Chondrocyte (in vitro differentiated cells): ENCODE data around the gene IKZF1. TPM values are rescaled to one million over a fixed set of nuclear protein-coding genes. Genes with fewer than 3 reads are reported as not detected.

Experiments used
- DNase-seq: peaks from one replicate; pipeline ENCODE4 v3.0.0; 2021; ENCODE audit warnings: mixed read lengths, low spot score
- H3K27ac Mint-ChIP-seq: one replicate; pipeline ENCODE4 v1.8.0; 2021; ENCODE audit warnings: mild to moderate bottlenecking, moderate library complexity, mixed read lengths; ENCODE audit not compliant: unreplicated experiment
- H3K27me3 Mint-ChIP-seq: 2 replicates; pipeline ENCODE4 v1.8.0; 2021; ENCODE audit warnings: low read depth, mixed read lengths
- H3K36me3 Mint-ChIP-seq: 2 replicates; pipeline ENCODE4 v1.8.0; 2021; ENCODE audit warnings: low read depth, mixed read lengths
- H3K4me1 Mint-ChIP-seq: 2 replicates; pipeline ENCODE4 v1.8.0; 2021; ENCODE audit warnings: low read depth, mild to moderate bottlenecking, mixed read lengths
- H3K4me3 Mint-ChIP-seq: one replicate; pipeline ENCODE4 v1.8.0; 2021; ENCODE audit warnings: mild to moderate bottlenecking, moderate library complexity, mixed read lengths; ENCODE audit not compliant: unreplicated experiment
- H3K9me3 Mint-ChIP-seq: 2 replicates; pipeline ENCODE4 v1.8.0; 2021; ENCODE audit warnings: low read depth, mixed read lengths
- CTCF ChIP-seq: fragments of 200-600 bp; sonication (generic); IDR thresholded peaks from 2 replicates; pipeline ENCODE4 v1.5.0; 2021; ENCODE audit warnings: antibody characterized with exemption, mild to moderate bottlenecking, moderate library complexity
- total RNA-seq: library from RNA; stranded (reverse); gene quantifications from 3 replicates; pipeline ENCODE4 v1.2.1, GENCODE V29; 2021

The IKZF1 gene
- total RNA-seq, 1 donor from 2014 or later = not detected

GRCh38 chr7:50353201-50353600, 48.7 kb downstream of the IKZF1 start:
- no peak overlapping the region for H3K27ac Mint-ChIP-seq
- no peaks in the 10 kb centered on the region for H3K36me3 Mint-ChIP-seq
- H3K27me3 Mint-ChIP-seq = peaks cover 50% of the 10 kb centered on the region
- no peaks in the 10 kb centered on the region for H3K4me1 Mint-ChIP-seq
- no peak for TF ChIP-seq CTCF
- no peak for DNase-seq
- no peak overlapping the region for H3K4me3 Mint-ChIP-seq
- no peaks in the 10 kb centered on the region for H3K9me3 Mint-ChIP-seq

- H3K4me3 Mint-ChIP-seq = no peak overlapping the region
- TF ChIP-seq CTCF = no peak
- H3K4me1 Mint-ChIP-seq = no peaks in the 10 kb centered on the region
- H3K27me3 Mint-ChIP-seq = peaks cover 50% of the 10 kb centered on the region
- no peak overlapping the region for H3K27ac Mint-ChIP-seq
- no peaks in the 10 kb centered on the region for H3K9me3 Mint-ChIP-seq
- no peak for DNase-seq
- no peaks in the 10 kb centered on the region for H3K36me3 Mint-ChIP-seq
Measured at GRCh38 chr7:50353894-50354595, 49.5 kb downstream of the IKZF1 start.

- H3K4me3 Mint-ChIP-seq = no peak overlapping the region
Measured at GRCh38 chr7:50355817-50356178, 51.3 kb downstream of the IKZF1 start.

GRCh38 chr7:50356212-50356944, 51.9 kb downstream of the IKZF1 start:
- Mint-ChIP-seq H3K4me1 (no peaks in the 10 kb centered on the region), H3K27ac (no peak overlapping the region), H3K36me3 (no peaks in the 10 kb centered on the region), H3K4me3 (no peak overlapping the region), H3K9me3 (no peaks in the 10 kb centered on the region), H3K27me3 (peaks cover 49% of the 10 kb centered on the region)
- TF ChIP-seq CTCF = no peak
- no peak for DNase-seq

More at GRCh38 chr7:50355817-50356178, 51.3 kb downstream of the IKZF1 start:
- no peaks in the 10 kb centered on the region for H3K36me3 Mint-ChIP-seq
- H3K27me3 Mint-ChIP-seq = peaks cover 48% of the 10 kb centered on the region
- H3K27ac Mint-ChIP-seq = no peak overlapping the region
- no peaks in the 10 kb centered on the region for H3K9me3 Mint-ChIP-seq
- TF ChIP-seq CTCF = no peak
- DNase-seq = no peak
- H3K4me1 Mint-ChIP-seq = no peaks in the 10 kb centered on the region

GRCh38 chr7:50356945-50357268, 52.4 kb downstream of the IKZF1 start:
- Mint-ChIP-seq H3K4me3 (no peak overlapping the region), H3K9me3 (no peaks in the 10 kb centered on the region), H3K36me3 (no peaks in the 10 kb centered on the region), H3K4me1 (no peaks in the 10 kb centered on the region), H3K27me3 (peaks cover 46% of the 10 kb centered on the region), H3K27ac (no peak overlapping the region)
- no peak for DNase-seq
- TF ChIP-seq CTCF = no peak
